Ovary (tissue), 9 donors: ENCODE results near the gene FOXL3. TPM values are rescaled to one million over a fixed set of nuclear protein-coding genes. Genes with fewer than 3 reads are reported as not detected.

Experiments used
- DNase-seq, 5 donors: peaks; one replicate each; pipeline ENCODE4 v3.0.0-alpha.2; 2019 to 2020
- H3K27ac ChIP-seq, 2 donors: fragments of 200-600 bp; one replicate each; pipeline versions ENCODE4 v1.5.1 to v1.8.0; 2019 to 2022
- H3K27me3 ChIP-seq: fragments of 200-600 bp; one replicate; pipeline ENCODE4 v1.8.0; 2022
- H3K36me3 ChIP-seq: fragments of 200-600 bp; sonication (generic); one replicate; pipeline ENCODE4 v1.5.1; 2019
- H3K4me1 ChIP-seq: one replicate; pipeline ENCODE4 v1.8.1; 2013; ENCODE audit warnings: mild to moderate bottlenecking, moderate library complexity; ENCODE audit not compliant: insufficient read depth
- H3K4me3 ChIP-seq: fragments of 200-600 bp; sonication (generic); one replicate; pipeline ENCODE4 v1.5.1; 2017
- H3K9me3 ChIP-seq, 2 donors: fragments of 200-600 bp in 1 of 2; sonication (generic) in 1 of 2; one replicate each; pipeline versions ENCODE4 v1.5.1 to v1.8.1; 2013 to 2019; ENCODE audit warnings: mild to moderate bottlenecking in 1 of 2, moderate library complexity in 1 of 2
- EP300 ChIP-seq: sonication (generic); formaldehyde crosslinking; IDR thresholded peaks from one replicate; pipeline ENCODE4 v1.6.1; 2017; ENCODE audit warnings: antibody characterized with exemption
- POLR2A ChIP-seq: fragments of 450-650 bp; IDR thresholded peaks from one replicate; pipeline ENCODE4 v1.6.1; 2017; ENCODE audit warnings: antibody characterized with exemption, mild to moderate bottlenecking, moderate library complexity
- WGBS, 3 donors: extraction: QIAGEN DNeasy Blood & Tissue Kit in 1 of 3; methylation state at CpG; one replicate each; pipeline versions ENCODE4 v1.1.5 to v1.1.7; 2013 to 2017; 5-methylcytosine and 5-hydroxymethylcytosine counted together
- intact Hi-C, 4 donors: fragments of 100-400 bp; cut with DNase I; formaldehyde crosslinking; loops; one replicate each; pipeline versions ENCODE4 v1.11.0 to v1.15.1; 2022 to 2023
- polyA plus RNA-seq, 2 donors: library from polyadenylated mRNA; stranded (reverse); fragments of 200-250 nt in 1 of 2; fragments of 350-450 nt in 1 of 2; fragmentation: Illumina TruSeq in 1 of 2; extraction: RNeasy Lipid Tissue Mini Kit (QIAGEN cat#74804) in 1 of 2; gene quantifications; one replicate each; pipeline ENCODE4 v1.2.3, GENCODE V29; 2013 to 2014
- total RNA-seq, 7 donors: library from RNA; depleted of rRNA in 2 of 7; stranded (reverse); fragments of >200 nt in 2 of 7; fragmentation: NEBNext Ultra II Directional in 3 of 7; extraction: Animal tissue kit (Norgen Biotek cat#: 25700) in 3 of 7; gene quantifications; one replicate each; pipeline versions ENCODE4 v1.1.0 to v1.2.4, GENCODE V29; 2016 to 2023
- TF ChIP-seq, protein P1 (sequence below), 3 donors: fragments of 450-650 bp in 2 of 3; fragments of 200-600 bp in 1 of 3; IDR thresholded peaks; one replicate each; pipeline versions ENCODE4 v1.5.1 to v1.8.0; 2016 to 2022; ENCODE audit warnings: antibody characterized with exemption in 3 of 3, mild to moderate bottlenecking in 1 of 3
- donor health status: DM: no; HTN: no; CAD: no; lungs with moderate emphysema.
- donor health status: DM: no; HTN: no; CAD: no.
- donor health status: Bipolar disorder and iron deficiency.
- donor health status: DM: yes; HTN: yes; CAD: no.
- donor health status: DM: no; HTN: no; CAD: no.
- donor health status: DM: yes; HTN: yes; CAD: no.

FOXL3 gene
- total and polyA plus RNA-seq, 9 donors: not detected

- H3K27ac ChIP-seq: no peak overlapping the region
- no peak overlapping the region for H3K4me3 ChIP-seq
- no peak for DNase-seq
- H3K4me1 ChIP-seq: no peaks in the 10 kb centered on the region
- no peaks in the 10 kb centered on the region for H3K36me3 ChIP-seq
- no peaks in the 10 kb centered on the region for H3K9me3 ChIP-seq
- no peaks in the 10 kb centered on the region for H3K27me3 ChIP-seq
- 73 to 84% (median 80%) methylated on average over 31 of the region's 31 CpGs for WGBS, 3 donors
- intact Hi-C loops: loop anchor here in 1 of 4 donors (10.0 kb wide), 1 partner anchor 194 kb away; no protein-coding TSS in a partner anchor
- TF ChIP-seq, protein P1, sequence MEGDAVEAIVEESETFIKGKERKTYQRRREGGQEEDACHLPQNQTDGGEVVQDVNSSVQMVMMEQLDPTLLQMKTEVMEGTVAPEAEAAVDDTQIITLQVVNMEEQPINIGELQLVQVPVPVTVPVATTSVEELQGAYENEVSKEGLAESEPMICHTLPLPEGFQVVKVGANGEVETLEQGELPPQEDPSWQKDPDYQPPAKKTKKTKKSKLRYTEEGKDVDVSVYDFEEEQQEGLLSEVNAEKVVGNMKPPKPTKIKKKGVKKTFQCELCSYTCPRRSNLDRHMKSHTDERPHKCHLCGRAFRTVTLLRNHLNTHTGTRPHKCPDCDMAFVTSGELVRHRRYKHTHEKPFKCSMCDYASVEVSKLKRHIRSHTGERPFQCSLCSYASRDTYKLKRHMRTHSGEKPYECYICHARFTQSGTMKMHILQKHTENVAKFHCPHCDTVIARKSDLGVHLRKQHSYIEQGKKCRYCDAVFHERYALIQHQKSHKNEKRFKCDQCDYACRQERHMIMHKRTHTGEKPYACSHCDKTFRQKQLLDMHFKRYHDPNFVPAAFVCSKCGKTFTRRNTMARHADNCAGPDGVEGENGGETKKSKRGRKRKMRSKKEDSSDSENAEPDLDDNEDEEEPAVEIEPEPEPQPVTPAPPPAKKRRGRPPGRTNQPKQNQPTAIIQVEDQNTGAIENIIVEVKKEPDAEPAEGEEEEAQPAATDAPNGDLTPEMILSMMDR (IDR thresholded peaks at IDR 0.05): no peak
- TF ChIP-seq POLR2A (no peak), EP300 (no peak)
These were observed 50.4 kb downstream of the FOXL3 start for GRCh38 chr7:340200-340937.

Other genes starting within 250 kb of the FOXL3 start
- 10 to 100 TPM; 20.5 to 80.4 (median 47.4) TPM for gene FAM20C, start 97.6 kb upstream of the FOXL3 start, total RNA-seq
- 10 to 100 TPM in 1 of 2 donors, 1 to 10 TPM in 1; 6.2 to 28.9 TPM for gene FAM20C, start 97.6 kb upstream of the FOXL3 start, polyA plus RNA-seq
- 10 to 100 TPM in 3 of 7 donors, 1 to 10 TPM in 4; 3.7 to 35.5 (median 9.4) TPM for gene PDGFA, start 229.7 kb downstream of the FOXL3 start, total RNA-seq
- 1 to 10 TPM; 4.5 to 8.7 TPM for gene PDGFA, start 229.7 kb downstream of the FOXL3 start, polyA plus RNA-seq